AG04449 (cell line): Measurements from ENCODE around the gene ABCC11.

Experiments used
- CTCF ChIA-PET: fragments of 350-600 bp; formaldehyde crosslinking; extraction: SDS; loops from one replicate; lab custom pipeline; 2021; ENCODE audit warnings: antibody characterized with exemption; lab: Yijun Ruan, JAX
- POLR2A ChIA-PET: fragments of 400-600, 350-600 bp; formaldehyde crosslinking; extraction: SDS; loops from one replicate; lab custom pipeline; 2020; ENCODE audit warnings: antibody characterized with exemption, inconsistent platforms; lab: Yijun Ruan, JAX
- DNase-seq: peaks from one replicate; pipeline ENCODE4 v3.0.0-alpha.2; 2010; ENCODE audit warnings: low read depth, low spot score
- H3K4me3 ChIP-seq: 2 replicates; pipeline ENCODE4 v1.5.1; 2011; ENCODE audit warnings: low read depth, mild to moderate bottlenecking, control low read depth, low read length
- CTCF ChIP-seq: IDR thresholded peaks from one replicate; pipeline ENCODE4 v1.5.1; 2011; ENCODE audit warnings: mild to moderate bottlenecking, moderate library complexity, low read length, control low read depth, inconsistent platforms; ENCODE audit not compliant: insufficient read depth; ENCODE audit errors: missing control alignments

The ABCC11 gene

GRCh38 chr16:48125888-48126287 is 121.5 kb downstream of the ABCC11 start:
- ChIA-PET POLR2A (interaction anchor here (1.0 kb wide), 1 partner anchor 395 kb away, joined by 4 read pairs; no protein-coding TSS in a partner anchor), CTCF (interaction anchor here (0.8 to 4.7 kb wide), 6 partner anchors 8 to 982 kb away, joined by 3 to 14 read pairs (median 4); partner anchors contain the start of gene NETO2)
- no peak for DNase-seq
- no peak for TF ChIP-seq CTCF
- no peak overlapping the region for H3K4me3 ChIP-seq

- no peak overlapping the region for H3K4me3 ChIP-seq
- CTCF ChIA-PET: interaction anchor here (1.0 to 4.7 kb wide), 5 partner anchors 42 to 983 kb away, joined by 3 to 14 read pairs (median 5); partner anchors contain the start of gene NETO2
- no peak for TF ChIP-seq CTCF
- POLR2A ChIA-PET: interaction anchor here (0.7 kb wide), 1 partner anchor 713 kb away, joined by 3 read pairs; no protein-coding TSS in a partner anchor
- DNase-seq: no peak
Measured at GRCh38 chr16:48124266-48124665, 123.1 kb downstream of the ABCC11 start.

DNA sequence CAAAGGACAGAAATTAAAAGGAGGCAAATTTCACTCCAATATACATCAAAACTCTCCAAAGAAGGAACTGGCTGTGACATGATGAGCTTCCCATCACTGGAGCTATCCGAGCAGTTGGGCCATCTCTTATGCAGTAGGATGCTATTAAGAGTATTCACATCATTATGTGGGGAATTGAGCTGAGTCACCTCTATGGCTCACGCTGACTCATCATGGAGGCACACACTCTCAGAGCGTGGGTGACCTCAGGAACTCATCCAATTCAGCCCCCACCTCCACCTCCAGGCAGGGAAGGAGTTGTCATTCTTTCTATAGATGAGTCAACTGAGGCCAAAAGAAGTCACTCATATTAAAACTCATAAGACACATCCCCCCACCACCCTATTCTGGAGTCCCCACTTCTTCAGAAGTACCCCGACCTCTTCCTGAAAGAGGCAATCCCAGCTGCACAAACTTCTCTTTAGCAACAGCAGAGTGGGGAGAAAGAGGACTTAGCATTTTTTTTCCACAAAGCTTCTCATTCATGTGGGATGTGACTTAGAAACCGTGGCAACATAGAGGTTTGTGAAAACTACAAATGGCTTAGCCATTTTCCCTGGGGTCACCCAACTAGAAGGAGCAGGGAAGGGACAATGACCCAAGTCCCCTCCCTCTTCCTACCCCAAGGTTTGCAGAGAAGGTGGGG is 124.1 kb downstream of the ABCC11 start:
- ChIA-PET CTCF (interaction anchor here (0.6 to 4.7 kb wide), 8 partner anchors 25 to 981 kb away, joined by 3 to 14 read pairs (median 4); partner anchors contain the start of gene NETO2), POLR2A (interaction anchor here (0.6 to 1.4 kb wide), 9 partner anchors 10 to 712 kb away, joined by 3 to 6 read pairs (median 3); no protein-coding TSS in a partner anchor)
- DNase-seq: peak; percentile 98
- H3K4me3 ChIP-seq: no peak overlapping the region
- TF ChIP-seq CTCF: no peak

DNA sequence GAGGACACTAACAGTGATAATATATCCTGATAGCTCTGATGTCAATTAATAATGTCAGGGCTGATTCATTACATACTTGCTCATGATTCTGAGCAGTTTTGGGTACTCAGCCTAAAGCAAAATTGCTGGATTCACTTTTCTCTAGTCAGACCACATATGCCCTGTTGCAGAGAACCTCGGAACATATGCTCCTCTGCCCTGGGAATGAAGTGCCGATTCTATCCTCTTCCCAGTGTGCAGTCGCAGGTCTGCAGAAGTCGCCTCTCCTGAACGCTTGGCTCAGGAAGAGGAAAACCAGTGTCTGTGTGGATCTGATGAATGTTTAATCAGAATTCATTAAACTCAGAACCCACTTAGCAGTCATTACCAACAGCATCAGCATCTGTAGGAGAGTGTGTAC is 126.1 kb downstream of the ABCC11 start:
- no peak for DNase-seq
- CTCF ChIA-PET: interaction anchor here (0.6 to 2.4 kb wide), 4 partner anchors 12 to 1083 kb away, joined by 3 to 11 read pairs (median 4); partner anchors contain the start of gene NETO2
- no peak for TF ChIP-seq CTCF
- POLR2A ChIA-PET: no interaction called here
- no peak overlapping the region for H3K4me3 ChIP-seq

DNA sequence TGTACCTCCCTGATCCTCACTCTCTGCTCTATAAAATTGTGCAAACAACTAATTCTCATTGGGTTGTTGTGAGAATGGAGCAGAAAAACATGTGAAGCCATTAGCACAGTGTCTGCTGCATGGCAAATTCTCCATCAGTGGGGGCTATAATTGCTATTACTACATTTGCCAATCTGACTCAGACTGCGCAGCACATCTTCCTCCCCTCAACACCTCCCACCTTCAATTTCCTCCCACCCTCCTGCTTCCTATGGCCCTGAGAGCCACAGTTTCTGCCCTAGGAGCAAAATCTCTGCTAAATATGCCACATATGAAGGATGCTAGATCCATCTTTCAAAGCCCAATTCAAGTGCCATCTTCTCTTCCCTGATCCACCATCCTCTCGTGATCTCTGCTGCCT is 128.5 kb downstream of the ABCC11 start:
- DNase-seq: no peak
- POLR2A ChIA-PET: no interaction called here
- CTCF ChIA-PET: interaction anchor here (0.8 to 1.4 kb wide), 2 partner anchors 14 to 16 kb away, joined by 3 to 7 read pairs; no protein-coding TSS in a partner anchor
- no peak overlapping the region for H3K4me3 ChIP-seq
- no peak for TF ChIP-seq CTCF

GRCh38 chr16:48117217-48118105 is 129.9 kb downstream of the ABCC11 start:
- no peak overlapping the region for H3K4me3 ChIP-seq
- ChIA-PET CTCF (interaction anchor here (0.5 to 1.9 kb wide), 11 partner anchors 9 to 977 kb away, joined by 3 to 7 read pairs (median 4); no protein-coding TSS in a partner anchor), POLR2A (no interaction called here)
- peak; percentile 88 for TF ChIP-seq CTCF
- DNase-seq: no peak
